ENCODE results near the gene SFTA2. TPM values are rescaled to one million over a fixed set of nuclear protein-coding genes. Genes with fewer than 3 reads are reported as not detected.

Gene SFTA2
- total and polyA plus RNA-seq, 10 donors: 0.08 to 2.6 (median 0.47) TPM; not detected in 7

DNA sequence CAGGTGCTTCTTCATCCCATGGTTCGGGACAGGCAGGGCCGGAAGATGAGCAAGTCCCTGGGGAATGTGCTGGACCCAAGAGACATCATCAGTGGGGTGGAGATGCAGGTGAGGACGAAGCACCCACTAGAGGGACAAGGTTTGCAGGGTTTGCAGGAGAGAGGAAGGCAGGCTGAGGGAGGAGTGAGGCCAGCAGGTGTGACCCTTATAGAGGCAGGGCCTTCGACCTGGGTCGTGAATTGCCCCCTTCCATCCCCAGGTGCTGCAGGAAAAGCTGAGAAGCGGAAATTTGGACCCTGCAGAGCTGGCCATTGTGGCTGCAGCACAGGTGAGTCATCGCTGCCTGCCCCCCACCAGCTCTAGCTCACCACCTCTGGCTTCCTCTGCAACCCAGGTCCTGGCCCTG lies 9.5 kb downstream of the SFTA2 start:
- WGBS, 5 donors: 84 to 91% (median 91%) methylated on average over 6 to 7 of the region's 7 CpGs
- no peak for DNase-seq
- H3K9me3 ChIP-seq: no peaks in the 10 kb centered on the region

DNA sequence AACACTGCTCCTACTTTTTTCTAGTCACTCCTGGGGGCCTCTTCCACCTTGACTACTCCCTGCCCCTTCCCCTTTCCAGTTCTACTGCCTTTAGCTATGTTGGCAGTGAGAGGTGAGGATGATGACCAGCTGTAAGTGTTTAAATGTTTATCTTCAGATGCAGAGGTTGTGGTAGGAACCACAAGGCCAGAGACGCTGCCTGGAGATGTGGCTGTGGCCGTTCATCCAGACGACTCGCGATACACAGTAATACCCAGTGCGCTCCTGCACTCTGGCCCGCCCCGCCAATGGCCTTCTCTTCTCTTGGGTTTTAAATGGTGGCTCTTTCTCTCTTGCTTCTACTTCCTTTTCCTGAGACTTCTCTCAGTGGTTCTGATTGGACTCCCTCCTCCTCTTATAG lies 13.3 kb downstream of the SFTA2 start:
- TF ChIP-seq POLR2AphosphoS5 (IDR thresholded peaks at IDR 0.05): no peak
- TF ChIP-seq, protein P1, sequence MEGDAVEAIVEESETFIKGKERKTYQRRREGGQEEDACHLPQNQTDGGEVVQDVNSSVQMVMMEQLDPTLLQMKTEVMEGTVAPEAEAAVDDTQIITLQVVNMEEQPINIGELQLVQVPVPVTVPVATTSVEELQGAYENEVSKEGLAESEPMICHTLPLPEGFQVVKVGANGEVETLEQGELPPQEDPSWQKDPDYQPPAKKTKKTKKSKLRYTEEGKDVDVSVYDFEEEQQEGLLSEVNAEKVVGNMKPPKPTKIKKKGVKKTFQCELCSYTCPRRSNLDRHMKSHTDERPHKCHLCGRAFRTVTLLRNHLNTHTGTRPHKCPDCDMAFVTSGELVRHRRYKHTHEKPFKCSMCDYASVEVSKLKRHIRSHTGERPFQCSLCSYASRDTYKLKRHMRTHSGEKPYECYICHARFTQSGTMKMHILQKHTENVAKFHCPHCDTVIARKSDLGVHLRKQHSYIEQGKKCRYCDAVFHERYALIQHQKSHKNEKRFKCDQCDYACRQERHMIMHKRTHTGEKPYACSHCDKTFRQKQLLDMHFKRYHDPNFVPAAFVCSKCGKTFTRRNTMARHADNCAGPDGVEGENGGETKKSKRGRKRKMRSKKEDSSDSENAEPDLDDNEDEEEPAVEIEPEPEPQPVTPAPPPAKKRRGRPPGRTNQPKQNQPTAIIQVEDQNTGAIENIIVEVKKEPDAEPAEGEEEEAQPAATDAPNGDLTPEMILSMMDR (IDR thresholded peaks at IDR 0.05 in 8 of 11, conservative IDR thresholded peaks at IDR 0.05 in 3 of 11): no peak
- H3K27ac ChIP-seq: no peak overlapping the region
- intact Hi-C loops (cut with DNase I; ENCODE audit: low total_unique reads): loop anchor here (5.0 kb wide), 1 partner anchor 144 kb away; no protein-coding TSS in a partner anchor
- 82 to 94% (median 87%) methylated on average over 8 of the region's 8 CpGs for WGBS, 5 donors
- H3K9me3 ChIP-seq: no peaks in the 10 kb centered on the region
- no peak for DNase-seq
- H3K27me3 ChIP-seq (replicated peaks in 1 of 7): no peaks in the 10 kb centered on the region
- H3K4me1 ChIP-seq: peaks cover 13 to 34% (median 22%) of the 10 kb centered on the region in 6 donors
- H3K36me3 ChIP-seq: peaks cover 3 to 75% (median 64%) of the 10 kb centered on the region in 6 donors
- H3K4me3 ChIP-seq: no peak overlapping the region

More for the DNA sequence above, 9.5 kb downstream of the SFTA2 start:
- Histone ChIP-seq H3K4me1 (peaks cover 0 to 2% (median 0%) of the 10 kb centered on the region in 6 donors), H3K36me3 (peaks cover 3 to 100% (median 88%) of the 10 kb centered on the region in 6 donors), H3K4me3 (no peak overlapping the region), H3K27ac (no peak overlapping the region), H3K27me3 (replicated peaks in 1 of 7) (no peaks in the 10 kb centered on the region)
- intact Hi-C loops (cut with DNase I; ENCODE audit: low total_unique reads): no loop called here
- TF ChIP-seq POLR2AphosphoS5 (IDR thresholded peaks at IDR 0.05) (no peak), POLR2A (IDR thresholded peaks at IDR 0.05) (no peak)
- TF ChIP-seq, protein P1 (IDR thresholded peaks at IDR 0.05 in 8 of 11, conservative IDR thresholded peaks at IDR 0.05 in 3 of 11): no peak

DNA sequence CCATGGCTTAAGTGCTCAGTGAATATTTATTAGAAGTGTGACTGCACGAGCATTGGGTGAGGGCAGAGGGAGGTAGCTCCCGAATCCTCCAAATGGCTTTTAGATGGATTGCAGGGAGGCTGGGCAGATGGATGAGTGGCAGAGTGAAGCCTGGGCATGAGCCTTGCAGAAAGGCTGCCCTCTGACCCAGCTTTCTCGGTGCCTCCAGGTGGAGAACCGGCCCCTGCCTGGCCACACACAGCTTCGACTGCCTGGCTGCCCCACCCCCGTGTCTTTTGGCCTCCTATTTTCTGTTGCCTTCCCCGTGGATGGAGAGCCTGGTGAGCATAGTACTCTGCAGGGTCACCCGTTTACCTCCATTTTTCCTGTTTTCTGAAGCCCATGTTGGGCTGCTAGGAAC lies 14.5 kb downstream of the SFTA2 start:
- H3K36me3 ChIP-seq: peaks cover 3 to 72% (median 52%) of the 10 kb centered on the region in 6 donors
- DNase-seq: no peak

DNA sequence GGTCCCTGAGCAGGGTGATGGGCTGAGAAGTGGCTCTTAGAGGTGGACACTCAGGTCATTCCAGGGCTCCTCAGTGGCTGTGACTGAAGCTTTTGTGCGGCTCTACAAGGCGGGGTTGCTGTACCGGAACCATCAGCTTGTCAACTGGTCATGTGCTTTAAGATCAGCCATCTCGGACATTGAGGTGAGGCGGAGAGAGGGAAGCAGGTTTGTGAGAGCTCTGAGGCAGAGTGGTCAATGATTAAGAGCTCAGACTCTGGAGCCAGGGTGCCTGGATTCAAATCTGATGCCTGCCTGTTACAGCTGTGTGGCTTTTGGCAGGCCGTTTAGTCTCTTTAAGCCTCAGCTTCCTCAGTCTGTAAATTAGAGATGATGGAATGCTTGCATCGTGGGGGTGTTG lies 14.9 kb downstream of the SFTA2 start:
- WGBS, 5 donors: 92 to 99% (median 94%) methylated on average over 7 of the region's 7 CpGs
- H3K4me1 ChIP-seq: peaks cover 18 to 43% (median 27%) of the 10 kb centered on the region in 6 donors
- TF ChIP-seq, protein P1 (IDR thresholded peaks at IDR 0.05 in 8 of 11, conservative IDR thresholded peaks at IDR 0.05 in 3 of 11): no peak
- no peak for TF ChIP-seq POLR2A (IDR thresholded peaks at IDR 0.05)
- TF ChIP-seq POLR2AphosphoS5 (IDR thresholded peaks at IDR 0.05): no peak
- no peak overlapping the region for H3K27ac ChIP-seq
- H3K9me3 ChIP-seq: no peaks in the 10 kb centered on the region
- no peak overlapping the region for H3K4me3 ChIP-seq
- no peaks in the 10 kb centered on the region for H3K27me3 ChIP-seq (replicated peaks in 1 of 7)
- intact Hi-C loops (cut with DNase I; ENCODE audit: low total_unique reads): loop anchor here (5.0 kb wide), 1 partner anchor 145 kb away; no protein-coding TSS in a partner anchor
- H3K36me3 ChIP-seq: peaks cover 3 to 72% (median 52%) of the 10 kb centered on the region in 6 donors
- DNase-seq: no peak

More for the DNA sequence above, 14.5 kb downstream of the SFTA2 start:
- Histone ChIP-seq H3K27ac (no peak overlapping the region), H3K4me3 (no peak overlapping the region), H3K4me1 (peaks cover 18 to 43% (median 27%) of the 10 kb centered on the region in 6 donors), H3K27me3 (replicated peaks in 1 of 7) (no peaks in the 10 kb centered on the region), H3K9me3 (no peaks in the 10 kb centered on the region)
- 92 to 94% (median 93%) methylated on average over 8 of the region's 8 CpGs for WGBS, 5 donors
- TF ChIP-seq POLR2A (IDR thresholded peaks at IDR 0.05) (no peak), POLR2AphosphoS5 (IDR thresholded peaks at IDR 0.05) (no peak)
- TF ChIP-seq, protein P1 (IDR thresholded peaks at IDR 0.05 in 8 of 11, conservative IDR thresholded peaks at IDR 0.05 in 3 of 11): no peak
- intact Hi-C loops (cut with DNase I; ENCODE audit: low total_unique reads): loop anchor here (5.0 kb wide), 1 partner anchor 145 kb away; no protein-coding TSS in a partner anchor

Measured in spleen (tissue), 11 donors.